A673 (cell line): ENCODE measurements around the gene AKR1C1. TPM values are rescaled to one million over a fixed set of nuclear protein-coding genes. Genes with fewer than 3 reads are reported as not detected.
"Not testable (repeated sequence)": the region's sequence is repeated elsewhere in the genome, so short reads cannot be mapped to it uniquely, and the experiment has no call there.

ENCODE experiments used
- BruUV-seq: library from RNA; stranded (reverse); fragments of 400-500 nt; replicated peaks from 2 replicates; lab custom pipeline; 2021; lab: Mats Ljungman, UMichigan
- CTCF ChIA-PET: fragments of 300-600 bp; sonication (Branson Sonifier 250); formaldehyde crosslinking; loops from one replicate; lab custom pipeline; 2022; ENCODE audit warnings: antibody characterized with exemption; lab: Charles Lee
- POLR2A ChIA-PET: fragments of 300-600 bp; sonication (Branson Sonifier 250); formaldehyde crosslinking; loops from one replicate; lab custom pipeline; 2022; ENCODE audit warnings: antibody characterized with exemption; ENCODE audit not compliant: low non-redundant PET; lab: Charles Lee
- DNase-seq: peaks from one replicate; pipeline ENCODE4 v3.0.0-alpha.2; 2015; ENCODE audit warnings: low spot score
- H3K27ac ChIP-seq: fragments of 200-600 bp; sonication (generic); 2 replicates; pipeline ENCODE4 v1.5.1; 2016; ENCODE audit warnings: mixed run types, low read depth, mild to moderate bottlenecking, mixed read lengths, antibody characterized with exemption, low read length; ENCODE audit not compliant: poor library complexity, severe bottlenecking
- H3K27me3 ChIP-seq: fragments of 200-600 bp; sonication (generic); replicated peaks from 2 replicates; pipeline ENCODE4 v1.6.1; 2017; ENCODE audit warnings: mixed run types, low read depth, mild to moderate bottlenecking, mixed read lengths, antibody characterized with exemption, low read length; ENCODE audit not compliant: insufficient read depth, poor library complexity
- H3K36me3 ChIP-seq: fragments of 200-600 bp; sonication (generic); 2 replicates; pipeline ENCODE4 v1.6.1; 2016; ENCODE audit warnings: mixed run types, mild to moderate bottlenecking, mixed read lengths, antibody characterized with exemption, low read length; ENCODE audit not compliant: insufficient read depth, poor library complexity, severe bottlenecking
- H3K4me1 ChIP-seq: fragments of 200-600 bp; sonication (generic); 2 replicates; pipeline ENCODE4 v1.6.1; 2017; ENCODE audit warnings: mixed run types, mild to moderate bottlenecking, mixed read lengths, antibody characterized with exemption, low read length; ENCODE audit not compliant: insufficient read depth, poor library complexity, severe bottlenecking
- H3K4me3 ChIP-seq: fragments of 200-600 bp; sonication (generic); 2 replicates; pipeline ENCODE4 v1.5.1; 2016; ENCODE audit warnings: low read depth, mixed run types, mild to moderate bottlenecking, mixed read lengths, low read length; ENCODE audit not compliant: poor library complexity, severe bottlenecking
- H3K9me3 ChIP-seq: fragments of 200-600 bp; sonication (generic); 2 replicates; pipeline ENCODE4 v1.6.1; 2016; ENCODE audit warnings: mixed run types, low read depth, mild to moderate bottlenecking, mixed read lengths, antibody characterized with exemption, low read length; ENCODE audit not compliant: poor library complexity, severe bottlenecking
- EZH2 ChIP-seq: fragments of 200-600 bp; sonication (generic); IDR thresholded peaks from 2 replicates; pipeline ENCODE4 v1.6.1; 2017; ENCODE audit warnings: borderline replicate concordance, low read depth, mild to moderate bottlenecking, mixed read lengths, antibody characterized with exemption, low read length; ENCODE audit not compliant: poor library complexity, severe bottlenecking
- intact Hi-C: fragments of 100-400 bp; cut with micrococcal nuclease; formaldehyde crosslinking; loops from one replicate; pipeline ENCODE4 v1.10.0; 2022; ENCODE audit not compliant: unreplicated experiment
- total RNA-seq: library from RNA; stranded (reverse); gene quantifications from 2 replicates; pipeline ENCODE4 v1.2.3, GENCODE V29; 2021
- TF ChIP-seq, protein P1 (sequence below): fragments of 300-800, 200-600 bp; sonication (generic); conservative IDR thresholded peaks from 2 replicates; pipeline ENCODE4 v1.5.1; 2017; ENCODE audit warnings: low read depth, mild to moderate bottlenecking, antibody characterized with exemption, low read length, moderate library complexity, mixed read lengths

AKR1C1 gene
- total RNA-seq, 1 experiment from 2014 or later, result 9.8 TPM

DNA sequence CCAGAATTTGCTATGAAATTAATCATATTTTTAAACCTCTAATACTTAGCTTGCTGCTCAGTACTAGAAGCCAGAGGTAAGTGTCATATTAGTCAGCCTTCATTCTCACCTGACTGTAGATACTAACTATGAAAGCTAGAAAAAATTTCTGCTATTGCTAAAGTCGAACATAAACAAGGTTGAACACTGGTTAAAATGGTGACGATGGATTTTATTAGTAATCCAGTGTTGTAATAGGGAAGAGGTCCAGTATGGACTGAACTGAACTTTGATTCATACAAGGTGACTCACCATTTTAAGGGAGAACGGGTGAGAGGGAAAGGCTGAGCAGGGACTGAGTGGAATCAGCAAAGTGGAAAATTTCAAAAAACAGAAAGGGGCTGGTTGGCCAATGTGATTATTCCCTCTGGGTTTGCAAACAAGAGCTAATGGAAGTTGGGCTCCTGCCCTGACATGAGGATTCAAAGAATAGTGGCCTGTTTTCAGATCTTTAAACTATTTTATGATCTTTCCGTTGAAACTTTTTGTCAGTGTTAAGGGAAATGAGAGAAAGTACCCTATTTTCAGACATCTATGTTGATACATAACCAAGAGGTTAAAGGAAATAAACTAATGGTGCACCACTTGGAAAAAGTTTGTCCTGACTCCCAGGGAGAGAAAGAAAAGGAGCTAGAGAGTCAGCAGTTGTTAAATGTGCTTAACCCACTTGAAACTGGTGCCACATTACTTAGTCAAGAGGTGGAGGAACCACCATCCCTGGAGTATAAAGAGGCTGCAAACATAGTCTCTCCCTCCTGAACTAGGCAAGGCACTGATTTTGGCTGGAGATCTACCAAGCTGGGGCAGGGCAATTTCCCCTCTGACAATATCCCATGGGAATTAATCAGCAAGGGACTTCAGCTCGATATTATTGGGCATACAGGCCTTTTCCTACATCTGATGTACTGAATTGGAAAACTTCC, 15.3 kb upstream of the AKR1C1 start:
- H3K4me3 ChIP-seq, result no peak overlapping the region
- H3K36me3 ChIP-seq, result no peaks in the 10 kb centered on the region
- H3K4me1 ChIP-seq, result peaks cover 8% of the 10 kb centered on the region
- ChIA-PET POLR2A (no interaction called here), CTCF (no interaction called here)
- H3K27ac ChIP-seq, result no peak overlapping the region
- TF ChIP-seq EZH2, result no peak
- TF ChIP-seq, protein P1, sequence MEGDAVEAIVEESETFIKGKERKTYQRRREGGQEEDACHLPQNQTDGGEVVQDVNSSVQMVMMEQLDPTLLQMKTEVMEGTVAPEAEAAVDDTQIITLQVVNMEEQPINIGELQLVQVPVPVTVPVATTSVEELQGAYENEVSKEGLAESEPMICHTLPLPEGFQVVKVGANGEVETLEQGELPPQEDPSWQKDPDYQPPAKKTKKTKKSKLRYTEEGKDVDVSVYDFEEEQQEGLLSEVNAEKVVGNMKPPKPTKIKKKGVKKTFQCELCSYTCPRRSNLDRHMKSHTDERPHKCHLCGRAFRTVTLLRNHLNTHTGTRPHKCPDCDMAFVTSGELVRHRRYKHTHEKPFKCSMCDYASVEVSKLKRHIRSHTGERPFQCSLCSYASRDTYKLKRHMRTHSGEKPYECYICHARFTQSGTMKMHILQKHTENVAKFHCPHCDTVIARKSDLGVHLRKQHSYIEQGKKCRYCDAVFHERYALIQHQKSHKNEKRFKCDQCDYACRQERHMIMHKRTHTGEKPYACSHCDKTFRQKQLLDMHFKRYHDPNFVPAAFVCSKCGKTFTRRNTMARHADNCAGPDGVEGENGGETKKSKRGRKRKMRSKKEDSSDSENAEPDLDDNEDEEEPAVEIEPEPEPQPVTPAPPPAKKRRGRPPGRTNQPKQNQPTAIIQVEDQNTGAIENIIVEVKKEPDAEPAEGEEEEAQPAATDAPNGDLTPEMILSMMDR, result no peak
- DNase-seq, result no peak
- intact Hi-C loops, result no loop called here
- H3K9me3 ChIP-seq, result no peaks in the 10 kb centered on the region
- BruUV-seq, result no TSS peak
- H3K27me3 ChIP-seq, result no peaks in the 10 kb centered on the region

DNA sequence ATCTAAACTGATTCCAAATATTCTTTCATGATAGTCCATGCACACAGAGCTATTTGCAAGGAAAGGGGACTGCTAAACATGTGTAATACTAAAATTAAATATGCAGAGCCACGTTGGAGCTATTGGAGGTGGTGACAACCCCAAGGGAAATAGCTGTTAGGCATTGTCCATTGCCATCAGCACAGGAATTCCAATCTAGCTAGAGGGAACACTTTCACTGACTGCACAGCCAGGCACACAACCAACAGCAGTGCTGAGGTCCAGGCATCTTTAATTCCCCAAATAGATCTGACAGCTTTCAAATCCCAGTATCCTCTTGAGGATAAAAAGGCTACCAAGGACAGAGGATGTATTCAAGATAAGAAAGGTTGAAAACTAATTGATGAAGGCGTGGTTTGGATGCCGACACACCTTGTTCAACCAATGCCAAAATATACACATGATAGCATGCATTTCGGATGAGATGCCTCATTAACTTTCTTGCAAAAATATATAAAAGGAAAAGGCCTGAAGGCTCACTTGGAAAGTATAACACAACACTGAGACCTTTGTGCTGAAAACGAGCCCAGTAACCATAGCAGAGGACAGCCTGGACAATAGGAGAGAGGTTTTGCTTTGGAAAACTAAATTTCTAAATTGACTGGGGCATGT, 11.6 kb upstream of the AKR1C1 start:
- intact Hi-C loops, CTCF ChIA-PET, BruUV-seq: not testable (repeated sequence)

DNA sequence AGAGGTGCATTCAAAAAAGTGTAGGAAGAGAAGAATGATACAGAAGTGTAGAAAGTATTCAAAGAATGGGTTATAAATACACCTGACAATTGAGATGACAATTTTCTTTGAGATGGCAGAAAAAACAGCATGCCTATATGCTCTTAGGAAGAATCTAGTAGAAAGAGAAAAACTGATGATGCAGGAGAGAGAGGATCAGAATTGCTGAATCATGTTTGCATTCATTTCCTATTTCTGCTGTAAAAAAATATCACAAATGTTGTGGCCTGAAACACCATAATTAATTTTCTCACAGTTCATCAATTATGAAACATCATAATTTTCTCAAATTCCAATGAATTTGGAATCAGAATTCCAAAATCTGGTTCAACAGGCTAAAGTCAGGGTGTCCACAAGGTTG, 9.8 kb upstream of the AKR1C1 start:
- ChIA-PET POLR2A (no interaction called here), CTCF (no interaction called here)
- no peaks in the 10 kb centered on the region for H3K9me3 ChIP-seq
- no peak for DNase-seq
- intact Hi-C loops, result no loop called here
- TF ChIP-seq, protein P1, result no peak
- TF ChIP-seq EZH2, result no peak
- H3K36me3 ChIP-seq, result no peaks in the 10 kb centered on the region
- no peaks in the 10 kb centered on the region for H3K4me1 ChIP-seq
- no peak overlapping the region for H3K4me3 ChIP-seq
- no peak overlapping the region for H3K27ac ChIP-seq
- no TSS peak for BruUV-seq
- H3K27me3 ChIP-seq, result no peaks in the 10 kb centered on the region

More for the DNA sequence above, 11.6 kb upstream of the AKR1C1 start:
- H3K4me3 ChIP-seq, H3K27ac ChIP-seq, H3K4me1 ChIP-seq, DNase-seq, H3K36me3 ChIP-seq, POLR2A ChIA-PET, H3K9me3 ChIP-seq, H3K27me3 ChIP-seq: not testable (repeated sequence)

DNA sequence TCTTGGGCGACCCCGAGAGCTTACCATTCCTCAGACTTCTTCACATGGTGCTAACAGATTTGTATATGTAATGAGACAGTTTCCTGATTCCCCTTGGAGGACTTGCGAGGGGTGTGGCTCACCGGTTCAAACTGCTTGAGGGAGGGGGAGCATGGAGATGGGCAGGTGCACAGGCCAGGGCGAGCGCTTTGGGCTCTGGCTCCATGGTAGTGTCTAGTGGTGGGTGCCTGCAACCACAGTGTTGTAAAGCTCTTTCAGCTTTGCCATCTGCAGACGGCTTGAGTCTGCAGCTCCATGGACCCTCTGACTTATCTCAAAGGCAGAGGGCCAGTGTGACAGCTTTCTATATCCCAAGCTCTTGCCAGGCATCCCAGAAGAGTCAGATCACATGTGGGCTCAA, 7.1 kb upstream of the AKR1C1 start:
- BruUV-seq, H3K4me1 ChIP-seq, H3K27me3 ChIP-seq, H3K4me3 ChIP-seq, POLR2A ChIA-PET, DNase-seq, H3K9me3 ChIP-seq, intact Hi-C loops, H3K27ac ChIP-seq, CTCF ChIA-PET, H3K36me3 ChIP-seq: not testable (repeated sequence)

DNA sequence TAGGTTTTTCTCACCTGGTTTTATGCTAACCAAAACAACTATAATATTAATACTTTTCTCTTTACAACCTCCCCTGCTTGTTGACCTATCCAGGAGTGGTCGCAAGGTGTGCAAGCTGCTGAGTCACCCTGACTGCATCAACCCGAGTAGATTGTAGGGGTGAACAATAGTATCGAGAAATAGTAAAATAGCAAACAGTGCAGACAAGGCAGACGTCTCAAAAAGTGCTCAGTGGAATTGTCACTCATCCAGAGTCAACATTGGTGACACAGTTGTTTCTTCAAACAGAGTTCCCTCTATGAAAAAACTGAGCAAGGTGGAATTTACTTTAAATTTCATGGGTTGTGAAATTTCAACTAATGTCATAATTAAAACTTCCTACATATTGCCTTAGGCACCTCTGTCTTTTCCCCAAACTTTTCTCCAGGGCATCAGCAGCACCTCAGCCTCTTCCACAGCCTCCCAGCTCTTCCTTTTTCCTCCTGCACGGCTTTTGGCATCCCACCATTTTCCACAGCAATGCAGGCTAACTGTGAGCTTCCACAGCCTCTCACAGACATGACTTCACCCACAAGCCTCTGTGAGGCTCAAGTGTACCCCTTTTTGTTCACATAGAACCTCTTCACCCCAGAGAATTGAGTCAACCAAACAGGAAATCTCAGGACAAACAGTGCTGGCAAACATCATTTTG, 6.1 kb upstream of the AKR1C1 start:
- H3K36me3 ChIP-seq, intact Hi-C loops, H3K27ac ChIP-seq, H3K4me1 ChIP-seq, CTCF ChIA-PET, DNase-seq, H3K9me3 ChIP-seq, BruUV-seq, H3K27me3 ChIP-seq, H3K4me3 ChIP-seq, POLR2A ChIA-PET: not testable (repeated sequence)
